ENCODE measurements around the gene LRRC4C.
"Not testable (repeated sequence)": the region's sequence is repeated elsewhere in the genome, so short reads cannot be mapped to it uniquely, and the experiment has no call there.

The LRRC4C gene

DNA sequence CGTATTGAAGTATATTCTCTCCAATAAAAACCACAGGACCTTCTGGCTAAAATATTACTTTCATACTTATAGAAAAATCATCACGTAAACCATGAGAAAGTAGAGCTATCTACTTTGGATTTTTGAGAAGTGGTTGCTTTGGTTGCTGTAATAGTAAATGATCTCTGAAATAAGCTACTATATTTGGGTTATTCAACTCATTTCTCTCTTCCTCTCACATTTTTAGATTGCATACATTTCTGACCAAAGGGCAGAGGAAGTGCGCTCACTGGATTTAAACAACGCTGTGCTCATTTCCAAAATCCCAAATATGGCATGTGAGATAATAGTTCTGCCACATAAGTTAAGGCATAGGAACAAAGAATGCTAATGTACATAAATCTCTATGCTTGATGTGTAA, 357.0 kb downstream of the LRRC4C start:
- no peak for DNase-seq

GRCh38 chr11:41099654-41100053, 359.8 kb downstream of the LRRC4C start:
- DNase-seq, result no peak

- DNase-seq, result no peak
Observed at GRCh38 chr11:41085123-41085522, 374.3 kb downstream of the LRRC4C start.

DNA sequence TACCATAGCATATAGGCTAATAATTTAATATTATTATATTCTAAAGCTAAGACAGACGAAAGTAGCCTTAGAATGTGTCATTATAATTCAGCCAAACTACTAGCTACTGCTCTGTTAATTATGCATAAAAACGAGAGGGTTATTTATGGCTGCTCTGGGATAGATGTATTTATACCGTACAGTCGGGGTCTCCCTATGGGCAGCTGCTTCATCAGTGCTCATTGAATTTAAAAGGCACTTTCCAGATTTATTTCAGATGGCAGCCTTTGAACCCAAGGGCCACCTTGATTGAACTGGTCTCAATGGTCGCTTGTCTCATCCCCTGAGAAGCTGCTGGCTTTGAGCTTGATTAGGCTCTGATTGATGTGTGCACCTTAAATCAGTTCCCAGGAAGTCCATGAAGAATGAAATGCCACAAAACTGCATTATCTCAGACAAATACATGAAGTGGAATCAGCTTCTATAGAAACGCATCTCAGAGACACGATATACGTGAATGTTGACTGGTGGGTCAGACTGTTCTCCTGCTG, 377.6 kb downstream of the LRRC4C start:
- DNase-seq, result no peak

- no peak for DNase-seq
Observed at GRCh38 chr11:41074318-41074717, 385.1 kb downstream of the LRRC4C start.

GRCh38 chr11:41065432-41065831, 394.0 kb downstream of the LRRC4C start:
- DNase-seq, result no peak

DNA sequence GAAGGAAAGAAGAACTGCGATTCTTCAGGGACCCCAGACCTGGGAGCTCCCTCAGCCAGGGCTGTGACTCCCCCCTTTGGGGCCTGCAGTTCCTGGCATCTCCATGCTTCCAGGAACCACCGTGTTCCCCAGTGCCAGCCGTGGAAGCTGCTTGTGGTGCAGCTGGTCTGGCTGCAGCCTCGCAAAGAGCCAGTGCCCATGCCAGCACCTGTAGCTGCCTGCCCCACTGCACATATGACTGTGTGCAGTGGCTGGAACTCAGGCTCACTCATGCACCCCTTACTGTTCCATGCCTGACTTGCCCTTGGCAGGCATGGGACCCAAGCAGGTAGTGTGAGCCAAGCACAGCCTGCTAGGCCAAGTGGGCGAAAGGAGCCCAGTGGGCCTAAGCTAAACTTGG, 401.3 kb downstream of the LRRC4C start:
- DNase-seq, result no peak

GRCh38 chr11:41056892-41057569, 402.4 kb downstream of the LRRC4C start:
- DNase-seq, result no peak

- no peak for DNase-seq
Observed at GRCh38 chr11:41053894-41054293, 405.6 kb downstream of the LRRC4C start.

- DNase-seq, result no peak
Observed at GRCh38 chr11:41051919-41052635, 407.4 kb downstream of the LRRC4C start.

GRCh38 chr11:41050791-41051190, 408.7 kb downstream of the LRRC4C start:
- no peak for DNase-seq

DNA sequence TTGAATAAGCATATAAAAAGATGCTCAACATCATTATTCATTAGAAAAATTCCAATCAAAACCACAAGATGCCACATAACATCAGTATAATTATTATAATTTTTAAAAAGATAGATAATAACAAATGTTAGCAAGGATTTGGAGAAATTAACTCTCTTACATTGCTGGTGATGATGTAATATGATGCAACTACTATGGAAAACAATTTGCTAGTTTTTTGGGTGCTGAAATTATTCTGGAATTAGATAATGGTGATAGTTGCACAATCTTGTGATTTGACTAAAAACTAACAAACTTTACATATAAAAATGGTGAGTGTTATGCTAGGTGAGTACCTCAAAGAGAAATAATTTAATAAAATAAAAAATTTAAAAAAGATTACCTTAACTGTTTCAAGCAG, 412.2 kb downstream of the LRRC4C start:
- DNase-seq, result no peak

- no peak for DNase-seq
Observed at GRCh38 chr11:41045266-41045665, 414.2 kb downstream of the LRRC4C start.

DNA sequence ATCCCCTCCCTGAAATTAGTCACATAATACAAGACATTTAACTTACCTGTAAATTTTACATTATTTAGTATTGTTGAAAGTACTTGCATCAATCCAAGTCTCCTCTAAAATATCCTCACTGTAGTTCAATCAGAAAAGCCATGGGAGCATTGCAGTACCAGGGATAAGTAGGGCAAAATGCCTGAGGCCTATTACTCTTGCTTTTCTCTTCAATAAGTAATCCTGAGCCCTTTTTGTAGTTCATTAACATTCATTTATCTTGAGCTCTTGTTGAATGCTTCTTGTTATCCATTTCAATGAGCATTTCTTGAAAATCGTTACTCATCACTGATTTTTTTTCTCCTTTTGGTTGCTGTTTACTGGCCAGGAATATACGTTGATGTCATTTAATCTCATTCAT, 414.7 kb downstream of the LRRC4C start:
- DNase-seq, result no peak

DNA sequence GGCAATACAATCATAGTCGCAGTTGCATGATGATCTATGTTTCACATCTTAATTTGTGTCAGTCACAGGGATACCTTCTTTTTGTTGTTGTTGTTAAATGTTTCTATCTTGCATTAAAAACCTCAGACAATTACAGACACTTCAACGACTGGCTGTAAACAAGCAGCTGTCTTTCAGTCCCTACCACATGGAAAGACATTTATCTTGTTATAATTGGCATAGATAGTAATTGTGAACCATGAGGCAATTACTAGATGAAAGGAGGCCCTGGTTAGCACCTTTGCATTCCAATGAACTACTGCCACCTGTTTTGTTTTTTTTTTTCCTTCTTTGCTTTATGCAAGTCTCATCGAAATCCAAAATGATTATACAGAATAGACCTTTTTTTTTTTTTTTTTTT, 416.8 kb downstream of the LRRC4C start:
- no peak for DNase-seq

- DNase-seq, result no peak
Observed at GRCh38 chr11:41040474-41040873, 419.0 kb downstream of the LRRC4C start.

GRCh38 chr11:41039592-41039991, 419.9 kb downstream of the LRRC4C start:
- DNase-seq, result no peak

DNA sequence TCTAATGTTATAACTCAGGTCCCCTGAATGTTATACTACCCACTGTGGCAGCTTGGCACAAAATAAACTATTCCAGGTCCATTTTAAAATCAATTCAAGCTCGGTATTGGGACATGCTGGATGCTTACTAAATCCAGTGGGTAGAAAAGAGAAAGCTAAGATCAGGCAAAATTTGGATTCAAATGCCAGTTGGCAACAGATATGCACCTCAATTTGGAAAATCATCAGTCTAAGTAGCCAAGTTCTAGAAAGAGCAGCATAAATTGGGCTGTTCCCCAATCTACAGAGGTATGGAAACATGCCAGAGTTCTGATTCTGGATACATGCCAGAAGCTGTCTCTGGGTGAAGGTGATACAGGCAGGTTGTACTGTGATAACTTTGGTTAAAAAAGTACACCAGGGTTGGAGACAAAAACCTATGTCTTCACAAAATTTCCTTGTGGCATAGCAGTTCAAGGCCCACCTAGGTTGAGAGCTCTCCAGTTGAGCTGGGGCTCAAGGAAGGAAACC, 427.8 kb downstream of the LRRC4C start:
- no peak for DNase-seq

- no peak for DNase-seq
Observed at GRCh38 chr11:41020259-41020658, 439.2 kb downstream of the LRRC4C start.

DNA sequence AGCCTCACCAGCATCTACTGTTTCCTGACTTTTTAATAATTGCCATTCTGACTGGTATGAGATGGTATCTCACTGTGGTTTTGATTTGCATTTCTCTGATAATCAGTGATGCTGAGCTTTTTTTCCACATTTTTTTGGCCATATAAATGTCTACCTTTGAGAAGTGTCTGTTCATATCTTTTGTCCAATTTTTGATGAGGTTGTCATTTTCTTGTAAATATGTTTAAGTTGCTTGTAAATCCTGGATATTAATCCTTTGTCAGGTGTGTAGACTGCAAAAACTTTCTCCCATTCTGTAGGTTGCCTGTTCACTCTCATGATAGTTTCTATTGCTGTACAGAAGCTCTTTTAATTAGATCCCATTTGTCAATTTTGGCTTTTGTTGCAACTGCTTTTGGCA, 439.8 kb downstream of the LRRC4C start:
- not testable (repeated sequence) for DNase-seq

DNA sequence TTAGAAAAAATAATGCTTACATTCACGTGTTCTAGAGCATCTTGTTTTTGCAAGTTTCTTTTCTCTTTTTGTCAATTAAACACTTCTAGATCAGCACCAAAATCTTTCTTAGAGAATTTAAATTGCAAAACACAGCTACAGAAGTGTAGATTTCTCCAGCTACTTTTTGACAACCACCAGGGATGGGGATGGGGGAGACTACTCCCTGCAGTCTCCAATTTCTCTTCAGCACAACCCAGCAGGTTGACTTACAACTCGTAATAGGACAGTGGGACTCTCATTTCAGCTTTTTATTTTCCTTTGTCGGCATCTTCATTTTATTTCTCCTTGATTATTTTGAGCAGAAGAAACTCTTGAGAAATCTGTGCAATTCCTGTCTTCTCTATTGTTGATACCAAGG, 441.2 kb downstream of the LRRC4C start:
- DNase-seq, result no peak

DNA sequence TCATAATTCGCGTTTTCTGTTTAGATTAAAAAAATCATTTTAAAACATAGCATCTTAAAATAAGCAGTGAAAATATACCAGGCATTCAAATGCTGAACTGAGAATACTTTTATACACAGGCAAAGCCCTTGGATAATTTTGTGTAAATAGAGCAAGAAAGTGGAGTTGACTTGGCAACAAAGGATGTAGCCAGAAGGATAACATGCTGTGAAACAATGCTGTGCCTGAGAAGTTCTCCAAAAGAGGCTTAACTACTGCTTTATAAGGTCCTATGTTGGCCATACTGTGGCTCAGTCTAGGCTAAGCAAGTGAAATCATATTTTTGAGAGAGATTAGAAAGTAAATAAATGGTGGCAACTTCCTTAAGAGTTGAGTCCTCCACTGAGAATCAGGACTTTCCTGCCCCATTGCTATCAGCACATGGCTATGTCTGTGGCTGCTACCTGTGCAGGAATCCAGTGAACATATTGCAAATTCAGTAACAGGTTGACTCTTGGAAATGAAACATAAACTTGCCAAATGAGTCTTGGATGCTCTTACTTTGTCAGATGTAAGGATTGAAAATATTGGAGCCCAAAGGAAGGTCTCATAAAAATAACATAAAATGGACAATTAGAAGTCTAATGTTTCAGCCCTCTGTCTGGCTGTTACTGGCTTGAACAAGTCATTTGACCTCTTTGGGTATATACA, 448.9 kb downstream of the LRRC4C start:
- no peak for DNase-seq

GRCh38 chr11:41005986-41006385, 453.5 kb downstream of the LRRC4C start:
- DNase-seq, result no peak
